GM12878 (cell line): ENCODE results near the gene RAE1.

Source experiments
- NFIC ChIP-seq: IDR thresholded peaks from 2 replicates; pipeline ENCODE4 v1.6.1; 2012; ENCODE audit warnings: low read depth, mild to moderate bottlenecking, inconsistent platforms, low read length, moderate library complexity
- POLR2A ChIP-seq: IDR thresholded peaks from 2 replicates; pipeline ENCODE4 v1.6.1; 2011; ENCODE audit warnings: low read depth, mild to moderate bottlenecking, low read length
- TF ChIP-seq, protein P1 (sequence below), 3 experiments: IDR thresholded peaks in 2 of 3; conservative IDR thresholded peaks in 1 of 3; 2 replicates each; pipeline ENCODE4 v1.5.1; 2011; ENCODE audit warnings: low read depth in 3 of 3, low read length in 3 of 3, mild to moderate bottlenecking in 3 of 3, control low read depth in 2 of 3, moderate library complexity in 2 of 3, inconsistent platforms in 1 of 3, mixed read lengths in 1 of 3; ENCODE audit not compliant: control insufficient read depth in 2 of 3, insufficient read depth in 1 of 3; ENCODE audit errors: extremely low read depth in 1 of 3

DNA sequence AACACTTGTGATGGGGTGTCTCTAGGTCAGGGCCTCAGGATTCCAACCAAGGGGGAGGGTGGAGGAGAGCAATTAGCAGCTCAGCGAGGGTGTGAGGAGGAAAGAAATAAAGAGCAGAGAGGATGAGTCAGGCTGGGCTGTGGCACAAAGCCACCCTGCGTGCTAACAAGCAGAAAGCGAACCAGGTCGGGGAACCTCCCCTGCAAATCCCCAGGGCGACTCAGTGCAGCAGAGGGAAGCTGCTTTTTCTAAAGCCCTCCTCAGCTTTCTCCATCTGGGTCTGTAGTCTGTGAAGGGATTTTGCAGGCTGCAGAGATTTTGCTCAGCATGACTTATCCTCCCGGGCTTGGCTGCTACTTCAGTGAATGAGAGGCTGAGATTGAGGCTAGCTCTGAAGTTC lies 28.0 kb upstream of the RAE1 start:
- TF ChIP-seq, protein P1, sequence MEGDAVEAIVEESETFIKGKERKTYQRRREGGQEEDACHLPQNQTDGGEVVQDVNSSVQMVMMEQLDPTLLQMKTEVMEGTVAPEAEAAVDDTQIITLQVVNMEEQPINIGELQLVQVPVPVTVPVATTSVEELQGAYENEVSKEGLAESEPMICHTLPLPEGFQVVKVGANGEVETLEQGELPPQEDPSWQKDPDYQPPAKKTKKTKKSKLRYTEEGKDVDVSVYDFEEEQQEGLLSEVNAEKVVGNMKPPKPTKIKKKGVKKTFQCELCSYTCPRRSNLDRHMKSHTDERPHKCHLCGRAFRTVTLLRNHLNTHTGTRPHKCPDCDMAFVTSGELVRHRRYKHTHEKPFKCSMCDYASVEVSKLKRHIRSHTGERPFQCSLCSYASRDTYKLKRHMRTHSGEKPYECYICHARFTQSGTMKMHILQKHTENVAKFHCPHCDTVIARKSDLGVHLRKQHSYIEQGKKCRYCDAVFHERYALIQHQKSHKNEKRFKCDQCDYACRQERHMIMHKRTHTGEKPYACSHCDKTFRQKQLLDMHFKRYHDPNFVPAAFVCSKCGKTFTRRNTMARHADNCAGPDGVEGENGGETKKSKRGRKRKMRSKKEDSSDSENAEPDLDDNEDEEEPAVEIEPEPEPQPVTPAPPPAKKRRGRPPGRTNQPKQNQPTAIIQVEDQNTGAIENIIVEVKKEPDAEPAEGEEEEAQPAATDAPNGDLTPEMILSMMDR (IDR thresholded peaks at IDR 0.05 in 2 of 3, conservative IDR thresholded peaks at IDR 0.05 in 1 of 3; ENCODE audit: control insufficient read depth in 2 of 3, extremely low read depth in 1 of 3, insufficient read depth in 1 of 3, low read depth in 3 of 3, low read length in 3 of 3): no peak
- TF ChIP-seq POLR2A (no peak), NFIC (no peak)
